ENCODE measurements around the gene HTRA3.

The HTRA3 gene

GRCh38 chr4:8303485-8304281 is 34.1 kb downstream of the HTRA3 start:
- Histone ChIP-seq H3K36me3 (ENCODE audit: insufficient read depth, low read length) (peaks cover 12% of the 10 kb centered on the region), H3K4me1 (ENCODE audit: insufficient read depth, low read length) (peaks cover 4% of the 10 kb centered on the region), H3K27me3 (ENCODE audit: control insufficient read depth in 1 of 2, insufficient read depth in 2 of 2, low read length in 2 of 2) (no peaks in the 10 kb centered on the region), H3K9me3 (ENCODE audit: low read length) (no peaks in the 10 kb centered on the region), H3K4me3 (ENCODE audit: low read depth in 1 of 2, low read length in 2 of 2) (no peak overlapping the region), H3K9ac (ENCODE audit: low read length) (no peak overlapping the region), H3K27ac (ENCODE audit: low read depth, low read length) (no peak overlapping the region)

- Histone ChIP-seq H3K9me3 (ENCODE audit: low read length) (no peaks in the 10 kb centered on the region), H3K9ac (ENCODE audit: low read length) (no peak overlapping the region), H3K27ac (ENCODE audit: low read depth, low read length) (no peak overlapping the region), H3K27me3 (ENCODE audit: control insufficient read depth in 1 of 2, insufficient read depth in 2 of 2, low read length in 2 of 2) (no peaks in the 10 kb centered on the region), H3K4me1 (ENCODE audit: insufficient read depth, low read length) (peaks cover 9% of the 10 kb centered on the region), H3K4me3 (ENCODE audit: low read depth in 1 of 2, low read length in 2 of 2) (no peak overlapping the region), H3K36me3 (ENCODE audit: insufficient read depth, low read length) (peaks cover 12% of the 10 kb centered on the region)
Observed at GRCh38 chr4:8304827-8305695, 35.5 kb downstream of the HTRA3 start.

DNA sequence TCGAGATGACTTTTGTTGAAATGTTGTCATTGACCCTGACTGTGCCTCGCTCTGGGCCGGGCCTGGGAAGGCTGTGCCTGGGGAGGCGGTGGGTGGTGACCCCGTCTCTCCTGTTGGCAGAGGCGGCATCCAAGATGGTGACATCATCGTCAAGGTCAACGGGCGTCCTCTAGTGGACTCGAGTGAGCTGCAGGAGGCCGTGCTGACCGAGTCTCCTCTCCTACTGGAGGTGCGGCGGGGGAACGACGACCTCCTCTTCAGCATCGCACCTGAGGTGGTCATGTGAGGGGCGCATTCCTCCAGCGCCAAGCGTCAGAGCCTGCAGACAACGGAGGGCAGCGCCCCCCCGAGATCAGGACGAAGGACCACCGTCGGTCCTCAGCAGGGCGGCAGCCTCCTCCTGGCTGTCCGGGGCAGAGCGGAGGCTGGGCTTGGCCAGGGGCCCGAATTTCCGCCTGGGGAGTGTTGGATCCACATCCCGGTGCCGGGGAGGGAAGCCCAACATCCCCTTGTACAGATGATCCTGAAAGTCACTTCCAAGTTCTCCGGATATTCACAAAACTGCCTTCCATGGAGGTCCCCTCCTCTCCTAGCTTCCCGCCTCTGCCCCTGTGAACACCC is 36.4 kb downstream of the HTRA3 start:
- H3K4me1 ChIP-seq (ENCODE audit: insufficient read depth, low read length): peaks cover 11% of the 10 kb centered on the region
- H3K9ac ChIP-seq (ENCODE audit: low read length): no peak overlapping the region
- no peaks in the 10 kb centered on the region for H3K9me3 ChIP-seq (ENCODE audit: low read length)
- H3K27ac ChIP-seq (ENCODE audit: low read depth, low read length): no peak overlapping the region
- H3K36me3 ChIP-seq (ENCODE audit: insufficient read depth, low read length): peaks cover 12% of the 10 kb centered on the region
- no peak overlapping the region for H3K4me3 ChIP-seq (ENCODE audit: low read depth in 1 of 2, low read length in 2 of 2)
- H3K27me3 ChIP-seq (ENCODE audit: control insufficient read depth in 1 of 2, insufficient read depth in 2 of 2, low read length in 2 of 2): no peaks in the 10 kb centered on the region

DNA sequence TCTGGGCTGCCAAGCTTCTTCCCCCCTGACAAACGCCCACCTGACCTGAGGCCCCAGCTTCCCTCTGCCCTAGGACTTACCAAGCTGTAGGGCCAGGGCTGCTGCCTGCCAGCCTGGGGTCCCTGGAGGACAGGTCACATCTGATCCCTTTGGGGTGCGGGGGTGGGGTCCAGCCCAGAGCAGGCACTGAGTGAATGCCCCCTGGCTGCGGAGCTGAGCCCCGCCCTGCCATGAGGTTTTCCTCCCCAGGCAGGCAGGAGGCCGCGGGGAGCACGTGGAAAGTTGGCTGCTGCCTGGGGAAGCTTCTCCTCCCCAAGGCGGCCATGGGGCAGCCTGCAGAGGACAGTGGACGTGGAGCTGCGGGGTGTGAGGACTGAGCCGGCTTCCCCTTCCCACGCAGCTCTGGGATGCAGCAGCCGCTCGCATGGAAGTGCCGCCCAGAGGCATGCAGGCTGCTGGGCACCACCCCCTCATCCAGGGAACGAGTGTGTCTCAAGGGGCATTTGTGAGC is 37.0 kb downstream of the HTRA3 start:
- no peaks in the 10 kb centered on the region for H3K9me3 ChIP-seq (ENCODE audit: low read length)
- H3K36me3 ChIP-seq (ENCODE audit: insufficient read depth, low read length): peaks cover 12% of the 10 kb centered on the region
- H3K27me3 ChIP-seq (ENCODE audit: control insufficient read depth in 1 of 2, insufficient read depth in 2 of 2, low read length in 2 of 2): no peaks in the 10 kb centered on the region
- H3K9ac ChIP-seq (ENCODE audit: low read length): no peak overlapping the region
- no peak overlapping the region for H3K4me3 ChIP-seq (ENCODE audit: low read depth in 1 of 2, low read length in 2 of 2)
- H3K27ac ChIP-seq (ENCODE audit: low read depth, low read length): no peak overlapping the region
- peaks cover 11% of the 10 kb centered on the region for H3K4me1 ChIP-seq (ENCODE audit: insufficient read depth, low read length)

DNA sequence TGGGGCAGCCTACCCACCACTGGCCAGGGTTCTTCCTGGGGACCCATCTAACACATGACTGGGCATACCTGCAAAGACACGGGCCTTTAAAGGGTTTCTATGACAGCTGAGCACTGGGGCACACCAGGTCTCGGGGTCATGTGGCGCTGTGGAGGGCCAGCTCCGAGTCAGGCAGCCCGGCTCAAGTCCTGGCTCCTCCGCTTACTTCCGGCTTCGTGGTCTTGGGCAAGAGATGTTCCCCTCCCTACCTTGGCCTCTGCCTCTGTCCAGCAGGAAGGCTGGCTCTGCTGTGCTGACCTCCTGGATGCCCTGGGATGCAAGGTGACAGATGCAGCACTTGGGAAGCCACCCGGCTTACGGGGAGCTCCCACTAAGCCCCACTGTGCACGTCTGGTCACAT is 37.6 kb downstream of the HTRA3 start:
- Histone ChIP-seq H3K36me3 (ENCODE audit: insufficient read depth, low read length) (peaks cover 9% of the 10 kb centered on the region), H3K9me3 (ENCODE audit: low read length) (no peaks in the 10 kb centered on the region), H3K27me3 (ENCODE audit: control insufficient read depth in 1 of 2, insufficient read depth in 2 of 2, low read length in 2 of 2) (no peaks in the 10 kb centered on the region), H3K27ac (ENCODE audit: low read depth, low read length) (no peak overlapping the region), H3K4me3 (ENCODE audit: low read depth in 1 of 2, low read length in 2 of 2) (no peak overlapping the region), H3K9ac (ENCODE audit: low read length) (no peak overlapping the region), H3K4me1 (ENCODE audit: insufficient read depth, low read length) (peaks cover 11% of the 10 kb centered on the region)

DNA sequence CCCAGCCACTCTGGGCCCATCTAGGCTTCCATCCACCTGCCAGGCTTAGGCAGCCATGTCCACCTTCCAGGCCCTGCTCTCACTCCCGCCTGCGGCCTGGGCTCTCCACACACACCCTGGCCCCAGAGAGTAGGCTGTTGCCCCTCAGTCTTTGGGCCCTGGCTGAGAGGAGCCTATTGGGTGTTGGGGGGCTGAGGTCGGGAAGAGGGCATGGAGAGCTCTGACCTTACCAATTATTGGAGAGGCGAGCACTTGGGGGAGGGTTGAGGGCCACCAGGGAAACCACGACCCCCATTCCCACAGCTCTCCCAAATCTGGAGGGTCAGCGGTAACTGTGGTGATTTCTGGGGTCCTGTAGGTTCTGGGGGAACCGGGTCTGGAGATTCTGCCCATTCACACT is 38.2 kb downstream of the HTRA3 start:
- Histone ChIP-seq H3K4me3 (ENCODE audit: low read depth in 1 of 2, low read length in 2 of 2) (no peak overlapping the region), H3K4me1 (ENCODE audit: insufficient read depth, low read length) (peaks cover 11% of the 10 kb centered on the region), H3K27ac (ENCODE audit: low read depth, low read length) (no peak overlapping the region), H3K27me3 (ENCODE audit: control insufficient read depth in 1 of 2, insufficient read depth in 2 of 2, low read length in 2 of 2) (no peaks in the 10 kb centered on the region), H3K9ac (ENCODE audit: low read length) (no peak overlapping the region), H3K36me3 (ENCODE audit: insufficient read depth, low read length) (peaks cover 5% of the 10 kb centered on the region), H3K9me3 (ENCODE audit: low read length) (no peaks in the 10 kb centered on the region)

- H3K4me1 ChIP-seq (ENCODE audit: insufficient read depth, low read length): peaks cover 11% of the 10 kb centered on the region
- H3K9me3 ChIP-seq (ENCODE audit: low read length): no peaks in the 10 kb centered on the region
- peaks cover 2% of the 10 kb centered on the region for H3K36me3 ChIP-seq (ENCODE audit: insufficient read depth, low read length)
- H3K27me3 ChIP-seq (ENCODE audit: control insufficient read depth in 1 of 2, insufficient read depth in 2 of 2, low read length in 2 of 2): no peaks in the 10 kb centered on the region
- no peak overlapping the region for H3K27ac ChIP-seq (ENCODE audit: low read depth, low read length)
- H3K4me3 ChIP-seq (ENCODE audit: low read depth in 1 of 2, low read length in 2 of 2): no peak overlapping the region
- no peak overlapping the region for H3K9ac ChIP-seq (ENCODE audit: low read length)
Observed at GRCh38 chr4:8308144-8308543, 38.6 kb downstream of the HTRA3 start.

GRCh38 chr4:8308856-8309771 is 39.6 kb downstream of the HTRA3 start:
- Histone ChIP-seq H3K27me3 (ENCODE audit: control insufficient read depth in 1 of 2, insufficient read depth in 2 of 2, low read length in 2 of 2) (no peaks in the 10 kb centered on the region), H3K9me3 (ENCODE audit: low read length) (no peaks in the 10 kb centered on the region), H3K9ac (ENCODE audit: low read length) (no peak overlapping the region), H3K4me3 (ENCODE audit: low read depth in 1 of 2, low read length in 2 of 2) (no peak overlapping the region), H3K27ac (ENCODE audit: low read depth, low read length) (no peak overlapping the region), H3K4me1 (ENCODE audit: insufficient read depth, low read length) (peaks cover 11% of the 10 kb centered on the region), H3K36me3 (ENCODE audit: insufficient read depth, low read length) (no peaks in the 10 kb centered on the region)

DNA sequence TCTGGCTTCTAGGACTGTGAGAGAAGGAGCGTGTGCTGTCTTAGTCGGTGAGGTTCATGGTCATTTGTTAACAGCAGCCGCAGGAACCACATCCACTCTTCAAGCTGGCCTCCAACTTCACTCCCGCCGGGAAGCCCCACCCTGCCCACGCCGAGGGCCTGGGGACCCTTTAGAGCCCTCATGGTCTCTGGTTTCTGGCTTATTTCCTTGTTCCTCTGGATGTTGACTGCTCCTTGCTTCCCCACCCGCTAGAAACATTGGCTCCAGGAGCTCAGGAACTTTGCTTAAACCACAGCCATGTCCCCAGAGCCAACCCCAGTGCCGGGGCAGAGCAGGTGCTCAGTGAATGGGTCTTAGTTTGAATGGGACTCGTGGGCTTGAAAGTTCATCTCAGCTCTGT is 40.8 kb downstream of the HTRA3 start:
- no peaks in the 10 kb centered on the region for H3K27me3 ChIP-seq (ENCODE audit: control insufficient read depth in 1 of 2, insufficient read depth in 2 of 2, low read length in 2 of 2)
- H3K9ac ChIP-seq (ENCODE audit: low read length): no peak overlapping the region
- H3K27ac ChIP-seq (ENCODE audit: low read depth, low read length): no peak overlapping the region
- H3K4me1 ChIP-seq (ENCODE audit: insufficient read depth, low read length): peaks cover 11% of the 10 kb centered on the region
- H3K36me3 ChIP-seq (ENCODE audit: insufficient read depth, low read length): no peaks in the 10 kb centered on the region
- H3K9me3 ChIP-seq (ENCODE audit: low read length): no peaks in the 10 kb centered on the region
- no peak overlapping the region for H3K4me3 ChIP-seq (ENCODE audit: low read depth in 1 of 2, low read length in 2 of 2)

DNA sequence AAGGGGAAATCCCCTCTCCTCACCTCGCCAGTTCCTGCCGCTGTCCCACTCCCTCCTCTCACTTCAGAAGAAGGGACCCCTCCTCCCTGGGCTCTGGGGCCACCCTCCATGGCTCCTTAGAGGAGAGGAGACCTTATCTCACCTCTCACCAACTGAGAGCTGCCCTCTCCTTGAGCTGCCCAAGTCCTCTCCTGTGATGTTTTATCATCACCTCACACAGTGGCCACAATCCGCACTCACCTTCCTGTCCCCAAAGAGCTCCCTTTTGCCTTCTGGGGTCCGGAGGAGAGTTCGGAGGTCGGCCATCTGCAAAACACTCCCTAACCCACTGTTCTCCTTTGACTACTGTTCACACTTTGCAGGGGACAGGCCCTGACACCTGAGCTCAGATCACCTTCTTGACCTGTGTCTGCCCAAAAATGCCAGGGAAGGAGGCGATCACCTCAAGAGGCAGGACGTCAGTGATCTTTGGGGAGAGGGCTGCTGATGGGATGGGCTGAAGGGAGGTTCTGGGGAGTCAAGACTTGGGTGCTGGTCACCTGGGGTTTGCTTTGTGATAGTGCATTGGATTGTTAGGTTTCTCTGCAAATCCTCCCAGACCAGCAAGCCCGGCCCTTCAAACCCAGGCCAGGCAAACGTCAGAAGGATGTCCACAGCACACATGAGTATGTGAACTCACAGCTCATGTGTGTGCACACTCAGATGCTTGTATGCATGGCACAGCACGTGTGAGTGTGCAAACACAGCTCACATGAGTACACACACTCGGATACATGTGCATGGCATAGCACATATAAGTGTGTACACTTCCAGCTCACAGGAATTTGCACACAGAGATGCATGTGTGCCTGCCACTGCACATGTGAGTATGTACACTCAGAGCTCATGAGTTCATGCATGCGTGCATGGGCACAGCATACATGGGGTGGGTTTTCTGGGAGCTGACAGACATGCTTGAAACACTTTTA is 41.8 kb downstream of the HTRA3 start:
- Histone ChIP-seq H3K27me3 (ENCODE audit: control insufficient read depth in 1 of 2, insufficient read depth in 2 of 2, low read length in 2 of 2) (no peaks in the 10 kb centered on the region), H3K4me1 (ENCODE audit: insufficient read depth, low read length) (peaks cover 19% of the 10 kb centered on the region), H3K4me3 (ENCODE audit: low read depth in 1 of 2, low read length in 2 of 2) (no peak overlapping the region), H3K27ac (ENCODE audit: low read depth, low read length) (no peak overlapping the region), H3K9me3 (ENCODE audit: low read length) (no peaks in the 10 kb centered on the region), H3K36me3 (ENCODE audit: insufficient read depth, low read length) (no peaks in the 10 kb centered on the region), H3K9ac (ENCODE audit: low read length) (no peak overlapping the region)

Data from muscle layer of colon (tissue), 2 donors.